Activated naive CD4-positive, alpha-beta T cell treated with anti-CD3 and anti-CD28 coated beads, Interleukin-2, amount 50 U/mL, for 16 hours (primary cell): ENCODE measurements around the gene BTG2.
A peak's percentile ranks its signal among the peaks of the same experiment; 100 is the strongest.
"Not testable (repeated sequence)": the region's sequence is repeated elsewhere in the genome, so short reads cannot be mapped to it uniquely, and the experiment has no call there.

ENCODE experiments used
- DNase-seq: peaks from one replicate; pipeline ENCODE4 v3.0.0-alpha.2; 2020

BTG2 gene

GRCh38 chr1:203296460-203297073 lies 8.8 kb upstream of the BTG2 start:
- DNase-seq, result no peak

GRCh38 chr1:203299169-203299568 lies 6.2 kb upstream of the BTG2 start:
- DNase-seq, result no peak

- not testable (repeated sequence) for DNase-seq
These were observed 5.4 kb upstream of the BTG2 start for GRCh38 chr1:203299719-203300429.

- DNase-seq, result no peak
These were observed 4.6 kb upstream of the BTG2 start for GRCh38 chr1:203300441-203301330.

- DNase-seq, result no peak
These were observed 4.0 kb upstream of the BTG2 start for GRCh38 chr1:203301331-203301668.

GRCh38 chr1:203302456-203302855 lies 2.9 kb upstream of the BTG2 start:
- no peak for DNase-seq

- no peak for DNase-seq
These were observed 2.4 kb upstream of the BTG2 start for GRCh38 chr1:203302894-203303293.

GRCh38 chr1:203304391-203304918 lies 864 bp upstream of the BTG2 start:
- no peak for DNase-seq

- no peak for DNase-seq
These were observed 430 bp downstream of the BTG2 start for GRCh38 chr1:203305809-203306088.

GRCh38 chr1:203306089-203306964 lies 1.0 kb downstream of the BTG2 start:
- DNase-seq, result peak; percentile 33

GRCh38 chr1:203306965-203307541 lies 1.7 kb downstream of the BTG2 start:
- peak; percentile 63 for DNase-seq

- DNase-seq, result no peak
These were observed 2.4 kb downstream of the BTG2 start for GRCh38 chr1:203307641-203308126.

- no peak for DNase-seq
These were observed 3.1 kb downstream of the BTG2 start for GRCh38 chr1:203308328-203308922.

- no peak for DNase-seq
These were observed 3.6 kb downstream of the BTG2 start for GRCh38 chr1:203308923-203309331.

GRCh38 chr1:203311368-203312301 lies 6.3 kb downstream of the BTG2 start:
- no peak for DNase-seq

- DNase-seq, result not testable (repeated sequence)
These were observed 8.9 kb downstream of the BTG2 start for GRCh38 chr1:203314025-203314759.

- DNase-seq, result no peak
These were observed 11.3 kb downstream of the BTG2 start for GRCh38 chr1:203316626-203317093.

GRCh38 chr1:203317429-203318228 lies 12.3 kb downstream of the BTG2 start:
- DNase-seq, result no peak

GRCh38 chr1:203318229-203318517 lies 12.9 kb downstream of the BTG2 start:
- no peak for DNase-seq
